IPS-11a (cell line): ENCODE results near the gene GLOD4.
"Not testable (repeated sequence)": the region's sequence is repeated elsewhere in the genome, so short reads cannot be mapped to it uniquely, and the experiment has no call there.

Source experiments
- H3K4me3 ChIP-seq: one replicate; pipeline ENCODE4 v1.5.1; 2013; ENCODE audit warnings: low read depth, low read length, control low read depth

Gene GLOD4, protein sequence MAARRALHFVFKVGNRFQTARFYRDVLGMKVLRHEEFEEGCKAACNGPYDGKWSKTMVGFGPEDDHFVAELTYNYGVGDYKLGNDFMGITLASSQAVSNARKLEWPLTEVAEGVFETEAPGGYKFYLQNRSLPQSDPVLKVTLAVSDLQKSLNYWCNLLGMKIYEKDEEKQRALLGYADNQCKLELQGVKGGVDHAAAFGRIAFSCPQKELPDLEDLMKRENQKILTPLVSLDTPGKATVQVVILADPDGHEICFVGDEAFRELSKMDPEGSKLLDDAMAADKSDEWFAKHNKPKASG

DNA sequence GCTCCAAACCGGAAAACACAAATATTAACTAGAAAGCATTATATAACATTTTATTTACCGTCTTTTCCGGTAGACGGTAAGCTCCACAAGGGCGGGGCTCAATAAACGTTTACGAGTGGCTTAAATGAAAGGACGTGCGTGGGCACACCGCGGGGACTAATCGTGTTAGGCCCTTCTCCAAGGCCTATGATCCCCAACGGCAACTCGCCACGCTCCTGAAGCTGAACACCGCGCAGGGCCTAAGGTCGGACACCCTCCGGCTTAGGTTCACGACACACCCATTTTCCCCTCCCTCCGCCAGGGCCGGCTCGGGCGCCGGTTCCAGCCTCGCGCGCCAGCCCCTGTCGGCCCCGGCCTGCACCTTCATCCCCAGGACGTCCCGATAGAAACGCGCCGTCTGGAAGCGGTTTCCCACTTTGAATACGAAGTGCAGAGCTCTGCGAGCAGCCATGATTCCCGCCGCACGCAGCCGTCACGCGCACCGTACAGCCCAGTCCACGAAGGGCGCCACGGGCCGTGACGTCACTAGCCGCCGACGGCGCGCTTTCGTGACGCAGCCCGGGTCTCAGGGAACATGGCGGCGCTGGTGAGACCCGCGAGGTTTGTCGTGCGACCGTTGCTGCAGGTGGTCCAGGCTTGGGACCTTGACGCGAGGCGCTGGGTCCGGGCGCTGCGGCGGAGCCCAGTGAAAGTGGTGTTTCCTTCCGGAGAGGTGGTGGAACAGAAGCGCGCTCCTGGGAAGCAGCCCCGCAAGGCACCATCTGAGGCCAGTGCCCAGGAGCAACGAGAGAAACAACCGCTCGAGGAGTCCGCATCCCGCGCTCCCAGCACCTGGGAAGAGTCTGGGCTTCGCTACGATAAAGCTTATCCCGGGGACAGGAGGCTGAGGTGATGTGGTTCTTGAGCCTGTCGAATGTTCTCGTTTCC, at the start of gene GLOD4, which contains the start of gene MRM3:
GLOD4 (minus strand) TSS at position 476 of the 927 bp plus-strand sequence; CDS start at position 451, 25 bp downstream.
MRM3 (plus strand) TSS at position 549 of the 927 bp plus-strand sequence; CDS start at position 575, 26 bp downstream.
- peak within 1 kb of the TSS; percentile 77 for H3K4me3 ChIP-seq

DNA sequence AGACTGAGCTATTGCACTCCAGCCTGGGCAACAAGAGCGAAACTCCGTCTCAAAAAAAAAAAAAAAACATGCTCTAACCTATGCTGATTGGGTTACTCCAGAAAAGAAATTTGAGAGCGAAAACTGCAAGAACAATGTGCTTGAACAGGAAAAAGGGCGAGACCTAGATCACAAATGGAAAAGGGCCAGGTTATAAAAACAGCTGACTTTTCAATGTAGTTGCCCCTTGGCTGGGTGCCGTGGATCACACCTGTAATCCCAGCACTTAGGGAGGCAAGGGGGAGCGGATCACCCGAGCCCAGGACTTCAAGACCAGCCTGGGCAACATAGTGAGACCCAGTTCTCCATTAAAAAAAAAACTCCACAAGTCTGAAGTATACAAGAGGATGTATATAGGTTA, 48.9 kb upstream of the GLOD4 start:
- no peak overlapping the region for H3K4me3 ChIP-seq

DNA sequence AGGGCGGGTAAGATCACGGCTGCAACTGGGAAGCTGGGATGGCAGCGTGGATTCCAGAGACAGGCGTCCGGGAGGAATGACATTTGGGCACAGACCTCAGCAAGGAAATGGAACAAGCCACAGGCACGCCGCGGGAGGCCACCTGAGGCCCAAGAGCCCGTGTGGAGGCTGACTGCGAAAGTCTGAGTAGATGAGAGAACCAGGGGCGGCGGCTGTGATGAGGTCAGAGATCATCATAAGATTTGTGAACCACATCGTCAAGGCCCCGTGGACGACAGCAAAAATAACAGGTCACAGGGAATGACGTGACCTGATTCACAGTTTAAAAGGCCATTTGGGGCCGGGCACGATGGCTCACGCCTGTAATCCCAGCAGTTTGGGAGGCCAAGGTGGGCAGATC, 48.3 kb upstream of the GLOD4 start:
- no peak overlapping the region for H3K4me3 ChIP-seq

DNA sequence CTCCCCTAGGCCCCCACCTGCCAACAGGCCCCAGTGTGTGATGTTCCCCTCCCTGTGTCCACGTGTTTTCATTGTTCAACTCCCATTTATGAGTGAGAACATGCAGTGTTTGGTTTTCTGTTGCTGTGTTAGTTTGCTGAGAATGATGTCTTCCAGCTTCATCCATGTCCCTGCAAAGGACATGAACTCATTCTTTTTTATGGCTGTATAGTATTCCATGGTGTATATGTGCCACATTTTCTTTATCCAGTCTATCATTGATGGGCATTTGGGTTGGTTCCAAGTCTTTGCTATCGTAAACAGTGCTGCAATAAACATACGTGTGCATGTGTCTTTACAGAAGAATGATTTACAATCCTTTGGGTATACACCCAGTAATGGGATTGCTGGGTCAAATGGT, 47.5 kb upstream of the GLOD4 start:
- not testable (repeated sequence) for H3K4me3 ChIP-seq

DNA sequence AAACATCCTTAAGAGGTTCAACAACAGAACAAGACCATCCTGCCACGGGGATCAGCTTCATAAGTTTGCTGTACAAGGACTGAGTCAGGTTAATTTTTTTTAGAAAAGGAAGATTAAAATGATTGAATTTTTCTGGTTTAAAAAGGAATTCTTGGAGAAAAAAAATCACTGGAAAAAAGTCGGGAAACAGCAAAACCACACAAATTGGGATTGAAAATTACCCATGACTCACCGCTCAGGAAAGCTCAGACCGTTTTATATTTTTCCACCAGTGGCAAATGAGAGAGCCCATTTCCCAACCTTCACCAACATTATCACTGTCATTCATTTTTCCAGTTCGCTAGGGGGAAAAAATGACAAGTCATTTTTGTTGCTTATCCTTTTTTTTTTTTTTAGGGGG, 46.7 kb upstream of the GLOD4 start:
- H3K4me3 ChIP-seq = no peak overlapping the region

DNA sequence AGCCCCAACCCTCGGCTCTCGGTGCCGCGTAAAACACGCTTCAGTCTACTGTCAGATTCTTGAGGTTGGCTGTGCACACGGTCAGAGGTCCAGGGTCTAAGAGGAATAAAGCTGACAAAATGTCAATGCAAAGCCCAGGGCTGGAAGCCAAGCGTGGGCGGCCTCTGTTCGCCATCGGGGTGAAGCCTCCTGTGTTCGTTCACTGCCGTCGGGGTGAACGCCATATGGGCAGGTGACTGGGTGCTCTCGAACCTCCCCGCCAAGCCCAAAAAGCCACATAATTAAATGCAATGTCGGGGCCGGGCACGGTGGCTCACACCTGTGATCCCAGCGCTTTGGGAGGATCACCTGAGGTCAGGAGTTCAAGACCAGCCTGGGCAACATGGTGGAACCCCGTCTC, 44.7 kb upstream of the GLOD4 start:
- H3K4me3 ChIP-seq = no peak overlapping the region

DNA sequence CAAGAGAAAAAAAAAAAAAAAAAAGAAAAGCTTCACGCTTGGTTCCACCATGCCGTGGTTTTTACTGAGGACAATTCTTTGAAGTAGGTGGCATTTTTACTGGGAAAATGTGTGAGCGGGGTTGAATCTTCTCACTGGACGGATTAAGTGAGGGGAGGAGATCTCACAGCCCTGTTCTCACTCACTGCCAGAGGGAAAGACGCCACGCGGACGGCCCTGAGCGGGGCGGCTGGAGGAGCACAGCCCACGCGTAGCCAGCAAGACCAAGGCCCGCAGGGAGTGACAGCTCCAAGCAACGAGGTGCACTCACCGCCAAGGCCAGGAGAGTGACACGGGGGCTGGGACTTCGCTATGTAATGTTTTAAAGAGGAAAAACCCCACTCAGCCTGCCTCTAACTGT, 43.1 kb upstream of the GLOD4 start:
- H3K4me3 ChIP-seq = no peak overlapping the region

DNA sequence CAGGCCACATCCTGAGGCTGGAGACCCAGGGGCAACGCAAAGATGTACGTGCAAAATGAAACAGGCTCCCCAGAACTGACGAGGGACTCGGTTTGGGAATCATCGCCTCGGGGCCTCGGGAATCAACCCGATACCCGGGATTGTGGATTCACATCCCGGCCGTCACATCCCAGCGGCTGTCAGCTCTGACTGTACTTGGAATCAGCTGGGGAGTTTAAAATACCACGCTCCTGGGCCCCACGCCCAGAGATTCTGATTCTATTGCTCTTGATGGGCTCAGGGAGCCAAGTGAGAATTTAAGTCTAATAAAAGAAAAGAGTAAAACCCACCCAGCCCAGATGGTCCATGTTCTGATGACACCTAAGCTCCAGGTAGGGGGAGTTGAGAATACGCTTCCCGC, 42.3 kb upstream of the GLOD4 start:
- H3K4me3 ChIP-seq = no peak overlapping the region

DNA sequence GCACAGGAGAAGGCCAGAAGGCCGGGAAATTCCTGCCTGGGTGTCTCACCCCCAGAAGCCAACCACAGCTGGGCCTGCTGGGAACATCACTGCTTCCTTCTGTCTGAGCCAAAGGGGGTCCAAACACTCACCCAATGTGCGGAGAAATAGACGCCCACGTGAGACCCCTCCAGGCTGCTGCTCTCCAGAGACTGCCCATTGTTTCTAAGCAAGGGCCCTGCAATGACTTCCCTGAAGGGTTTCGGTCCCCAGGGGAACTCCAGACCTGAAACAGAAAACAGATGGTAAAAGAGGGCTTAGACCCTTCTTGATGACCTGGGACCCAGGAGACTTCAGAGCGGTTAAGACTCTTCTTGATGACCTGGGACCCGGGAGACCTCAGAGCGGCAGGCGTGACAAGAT, 41.4 kb upstream of the GLOD4 start:
- no peak overlapping the region for H3K4me3 ChIP-seq

DNA sequence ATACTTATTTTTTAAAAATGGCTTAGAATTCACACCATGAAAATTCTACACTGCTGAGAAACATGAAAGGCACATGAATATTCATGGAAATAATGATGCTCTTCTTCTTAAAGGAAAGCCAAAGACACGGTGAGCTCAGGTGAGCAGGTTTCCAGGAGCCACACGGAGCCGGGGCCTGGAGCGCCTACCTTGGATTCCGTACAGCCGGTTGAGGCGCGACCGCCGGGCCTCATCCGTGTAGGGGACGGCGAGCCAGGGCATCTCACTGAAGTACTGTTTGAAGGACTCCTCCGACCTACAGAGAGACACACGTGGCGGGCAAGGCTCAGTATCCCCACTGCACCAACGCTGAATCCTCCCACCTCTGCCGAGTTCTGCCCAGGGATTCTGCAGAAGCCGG, 37.2 kb upstream of the GLOD4 start:
- H3K4me3 ChIP-seq = no peak overlapping the region

DNA sequence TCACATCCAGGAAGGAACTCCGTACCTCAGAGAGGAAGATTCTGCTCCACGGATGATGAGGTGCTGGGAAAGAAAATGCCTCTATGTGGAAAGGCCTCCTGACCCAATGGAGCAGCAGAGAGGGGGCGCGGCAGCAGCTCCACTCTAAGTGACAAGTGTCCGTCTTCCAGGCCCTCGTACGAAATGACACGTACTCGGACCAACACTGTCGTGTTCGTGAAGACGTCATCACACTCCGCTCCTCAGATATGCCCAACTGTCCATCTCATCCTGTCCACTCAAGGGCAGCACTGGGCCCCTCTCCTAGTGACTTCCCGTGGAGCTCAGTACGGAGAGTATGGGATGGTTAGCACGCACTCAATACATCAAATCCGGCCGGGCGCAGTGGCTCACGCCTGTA, 32.3 kb upstream of the GLOD4 start:
- no peak overlapping the region for H3K4me3 ChIP-seq

DNA sequence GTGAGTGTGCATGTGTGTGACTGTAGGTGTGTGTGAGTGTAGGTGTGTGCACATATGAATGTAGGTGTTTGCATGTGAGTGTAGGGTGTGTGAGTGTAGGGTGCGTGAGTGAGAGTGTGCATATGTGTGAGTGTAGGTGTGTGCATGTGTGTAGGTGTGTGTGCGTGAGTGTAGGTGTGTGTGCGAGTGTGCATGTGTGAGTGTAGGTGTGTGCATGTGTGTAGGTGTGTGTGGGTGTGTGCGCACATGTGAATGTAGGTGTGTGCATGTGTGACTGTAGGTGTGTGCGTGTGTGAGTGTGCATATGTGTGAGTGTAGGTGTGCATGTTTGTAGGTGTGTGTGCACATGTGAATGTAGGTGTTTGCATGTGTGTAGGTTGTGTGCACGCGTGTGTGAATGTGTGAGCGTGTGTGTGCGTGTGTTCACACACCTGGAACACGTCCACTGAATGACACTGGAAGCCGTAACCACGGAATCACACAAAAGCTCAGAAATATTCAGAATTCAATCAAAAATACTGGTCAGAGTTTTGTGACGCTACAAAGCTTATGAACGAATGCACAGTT, 30.6 kb upstream of the GLOD4 start:
- H3K4me3 ChIP-seq = no peak overlapping the region

DNA sequence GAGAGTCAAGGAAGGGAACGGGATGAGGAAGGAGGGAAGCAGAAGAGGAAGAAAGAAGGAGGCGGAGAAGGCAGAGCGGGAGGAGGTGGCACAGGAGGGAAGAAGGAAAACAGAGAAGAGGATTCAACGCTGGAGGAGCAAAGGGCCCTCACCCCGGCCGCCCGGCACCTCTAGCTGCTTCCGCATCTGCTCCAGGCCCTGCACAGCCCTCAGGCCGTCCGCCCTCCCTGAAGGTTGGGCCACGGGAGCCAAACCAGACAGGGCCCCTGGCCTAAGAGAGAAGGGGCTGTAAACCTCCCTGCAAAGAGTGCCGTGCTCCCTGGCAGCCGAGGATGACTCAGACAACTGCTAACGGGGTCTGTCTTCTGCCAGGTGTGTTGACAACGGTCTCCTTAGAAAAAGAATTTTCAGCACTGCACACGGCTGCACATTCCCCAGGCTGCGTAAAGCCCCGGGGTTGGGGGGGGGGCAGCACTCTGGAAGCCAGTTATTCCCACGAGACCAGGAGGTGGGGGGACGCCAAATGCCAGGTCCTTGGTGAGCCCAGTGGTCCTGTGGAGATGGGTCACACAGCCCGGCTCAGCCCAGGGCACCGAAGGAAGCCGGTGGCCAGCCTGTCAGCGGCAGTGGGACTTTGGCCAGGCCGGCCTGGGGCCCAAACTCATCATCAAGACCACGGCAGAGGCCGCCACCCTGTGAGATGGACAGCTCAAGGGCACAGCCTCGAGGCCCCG, 29.1 kb upstream of the GLOD4 start:
- H3K4me3 ChIP-seq = no peak overlapping the region

DNA sequence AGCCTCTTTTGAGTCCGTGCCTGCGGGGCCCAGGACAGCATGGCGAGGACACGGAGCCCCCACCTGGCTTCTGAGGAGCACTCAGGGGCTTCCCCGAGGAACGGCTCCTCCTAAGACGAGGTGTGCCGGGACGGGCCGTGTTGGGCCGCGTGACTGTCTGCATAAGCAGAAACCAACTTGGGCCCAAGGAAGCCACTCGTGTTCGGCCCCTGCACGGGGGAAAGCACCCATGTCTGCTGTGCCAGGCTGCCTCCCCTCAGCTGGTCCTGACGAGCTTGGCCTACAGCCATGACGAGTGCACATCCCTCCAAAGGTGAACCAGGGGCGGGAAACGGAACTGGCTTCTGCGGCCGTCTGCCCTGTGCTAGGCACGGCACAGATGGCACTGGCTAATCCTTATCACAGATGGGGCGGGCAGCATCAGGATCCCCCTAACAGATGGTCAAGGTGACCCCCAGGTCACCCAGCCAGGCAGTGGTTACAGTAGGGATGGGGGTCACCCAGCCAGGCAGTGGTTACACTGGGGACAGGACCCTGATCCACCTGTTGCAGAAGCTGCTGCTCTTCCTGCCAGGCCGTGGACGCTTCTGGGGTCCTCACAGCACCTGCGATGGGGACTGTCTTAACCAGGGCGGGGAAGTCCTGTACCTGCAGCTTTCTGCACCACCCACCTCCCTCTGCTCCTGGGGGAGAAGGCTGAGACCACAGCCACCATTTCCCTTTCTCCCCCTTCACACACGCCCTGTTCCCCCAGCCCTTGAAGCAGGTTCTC, 25.6 kb upstream of the GLOD4 start:
- H3K4me3 ChIP-seq = no peak overlapping the region

DNA sequence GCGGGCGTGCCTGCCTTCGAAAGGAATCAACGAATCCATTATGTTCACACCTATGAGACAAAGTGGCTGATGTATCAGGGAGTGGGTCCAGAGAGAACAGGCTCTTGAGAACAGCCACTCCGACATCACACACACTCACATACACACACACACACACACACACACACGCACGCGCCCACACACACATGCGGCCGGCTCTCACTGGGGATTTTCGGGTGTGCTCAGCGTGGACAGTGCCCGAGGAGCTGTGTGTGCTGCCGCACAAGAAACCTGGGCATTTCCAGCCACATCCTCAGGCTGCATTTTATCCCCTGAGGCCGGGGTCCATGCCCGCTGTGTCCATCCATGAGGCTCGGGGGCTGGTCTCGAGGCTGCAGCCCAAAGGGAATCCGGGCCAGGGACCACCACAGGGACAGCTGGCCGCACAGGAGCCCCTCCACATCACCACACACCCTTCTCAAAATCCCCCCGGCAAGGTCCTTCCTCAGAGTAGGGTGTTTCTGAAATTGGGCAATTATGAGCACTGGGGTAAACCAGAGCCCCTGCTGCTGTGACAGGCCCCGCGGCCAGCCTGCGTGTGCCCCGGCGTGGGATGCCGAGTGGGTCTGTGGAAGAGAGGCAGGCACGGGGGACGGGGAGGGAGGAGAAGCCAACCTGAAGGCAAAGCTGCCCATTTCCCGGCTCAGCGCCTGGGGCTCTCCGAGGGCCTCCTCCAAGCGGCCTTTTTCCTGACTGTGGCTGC, 24.9 kb upstream of the GLOD4 start:
- no peak overlapping the region for H3K4me3 ChIP-seq

DNA sequence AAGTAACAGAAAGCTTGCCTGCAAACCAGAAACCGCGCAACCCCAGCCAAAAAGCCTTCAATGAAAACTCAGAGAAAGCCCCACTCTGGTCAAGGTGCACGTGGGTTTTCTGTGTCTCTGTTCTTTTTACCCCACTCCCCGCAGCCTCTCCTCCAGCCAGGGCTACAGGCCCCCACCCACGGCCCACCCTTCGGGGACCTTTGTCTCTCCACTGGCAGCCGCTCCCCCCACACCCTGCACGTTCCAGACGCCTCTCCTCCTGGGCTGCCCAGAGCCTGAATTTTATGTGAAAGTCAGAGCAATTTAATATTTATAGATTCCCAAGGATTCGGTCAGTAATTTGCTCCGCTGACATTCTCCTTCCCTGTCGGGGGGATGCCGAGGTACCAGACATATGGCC, 24.3 kb upstream of the GLOD4 start:
- no peak overlapping the region for H3K4me3 ChIP-seq

DNA sequence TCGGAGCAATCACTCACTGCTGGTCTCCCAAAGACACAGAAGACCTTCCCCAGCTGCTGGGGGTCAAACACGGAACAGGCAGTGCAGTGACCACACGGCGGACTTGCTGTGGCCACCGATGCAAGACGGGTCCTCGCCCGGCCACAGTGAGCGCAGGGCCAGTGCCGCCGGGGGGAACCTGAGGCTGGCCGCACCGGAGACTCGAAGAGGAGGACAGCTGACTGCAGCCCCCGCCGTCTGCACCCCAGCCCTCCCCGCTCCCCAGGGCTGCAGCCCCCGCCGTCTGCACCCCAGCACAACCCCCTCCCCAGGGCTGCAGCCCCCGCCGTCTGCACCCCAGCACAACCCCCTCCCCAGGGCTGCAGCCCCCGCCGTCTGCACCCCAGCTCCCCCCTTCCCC, 23.8 kb upstream of the GLOD4 start:
- not testable (repeated sequence) for H3K4me3 ChIP-seq

DNA sequence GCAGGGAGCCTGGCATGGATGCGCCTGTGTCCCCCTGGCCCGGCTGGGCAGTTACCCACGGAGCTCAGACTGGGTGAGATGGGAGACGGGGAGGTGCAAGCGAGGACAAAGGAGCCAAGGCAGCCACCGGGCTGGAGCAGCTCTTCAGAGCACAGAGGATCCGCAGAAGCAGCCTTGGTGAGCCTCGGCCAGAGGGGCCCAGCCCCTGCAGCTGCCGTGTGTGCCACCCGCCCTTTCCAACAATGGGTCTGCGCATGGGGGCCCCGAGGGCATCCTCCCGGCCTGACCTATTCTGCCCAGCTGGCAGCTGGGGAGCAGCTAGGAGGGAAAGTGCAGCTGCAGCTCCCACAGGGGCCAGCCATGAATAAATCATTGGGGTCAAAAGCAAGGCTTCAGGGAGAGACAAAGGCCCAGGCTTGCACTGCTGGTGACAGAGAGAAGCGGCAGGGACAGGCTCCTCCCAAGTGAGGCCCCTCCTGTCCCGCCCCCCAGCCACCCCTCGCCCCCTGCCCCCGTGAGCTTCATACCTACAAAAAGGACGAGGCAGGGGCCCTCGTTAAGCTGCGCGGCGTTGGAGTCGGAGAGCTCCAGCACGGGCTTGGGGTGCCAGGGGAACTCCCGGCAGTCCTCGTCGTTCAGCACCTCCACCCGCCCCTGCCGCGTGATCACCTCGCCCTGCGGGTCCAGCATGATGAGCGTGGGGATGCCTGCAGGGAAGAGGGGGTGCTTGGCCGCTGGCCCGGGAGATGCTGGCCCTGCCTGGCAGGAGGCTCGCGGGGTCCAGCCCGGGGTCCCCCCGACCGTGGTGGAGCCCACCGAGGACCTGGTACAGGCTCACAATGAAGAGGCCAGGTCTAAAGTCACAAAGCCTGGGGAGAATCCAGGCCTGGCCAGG, 22.7 kb upstream of the GLOD4 start:
- H3K4me3 ChIP-seq = no peak overlapping the region
